ENCODE results near the gene CCNDBP1.

Gene CCNDBP1

GRCh38 chr15:43204016-43204901 is 19.1 kb downstream of the CCNDBP1 start:
- Histone ChIP-seq H3K9ac (ENCODE audit: low read depth, low read length) (no peak overlapping the region), H3K4me1 (ENCODE audit: insufficient read depth, low read length) (no peaks in the 10 kb centered on the region; the same call in 1 of the 2 replicates), H3K9me3 (ENCODE audit: control insufficient read depth, insufficient read depth, low read length) (no peaks in the 10 kb centered on the region), H3K36me3 (ENCODE audit: insufficient read depth, low read length) (no peaks in the 10 kb centered on the region)

- Histone ChIP-seq H3K9ac (ENCODE audit: low read depth, low read length) (no peak overlapping the region), H3K9me3 (ENCODE audit: control insufficient read depth, insufficient read depth, low read length) (no peaks in the 10 kb centered on the region), H3K4me1 (ENCODE audit: insufficient read depth, low read length) (no peaks in the 10 kb centered on the region; the same call in 1 of the 2 replicates), H3K36me3 (ENCODE audit: insufficient read depth, low read length) (no peaks in the 10 kb centered on the region)
These were observed 20.9 kb downstream of the CCNDBP1 start for GRCh38 chr15:43206054-43206453.

- no peaks in the 10 kb centered on the region for H3K9me3 ChIP-seq (ENCODE audit: control insufficient read depth, insufficient read depth, low read length)
- H3K4me1 ChIP-seq (ENCODE audit: insufficient read depth, low read length): no peaks in the 10 kb centered on the region; the same call in 1 of the 2 replicates
- no peak overlapping the region for H3K9ac ChIP-seq (ENCODE audit: low read depth, low read length)
- H3K36me3 ChIP-seq (ENCODE audit: insufficient read depth, low read length): no peaks in the 10 kb centered on the region
These were observed 21.8 kb downstream of the CCNDBP1 start for GRCh38 chr15:43207024-43207423.

GRCh38 chr15:43208052-43209002 is 23.1 kb downstream of the CCNDBP1 start:
- H3K9me3 ChIP-seq (ENCODE audit: control insufficient read depth, insufficient read depth, low read length): no peaks in the 10 kb centered on the region
- H3K4me1 ChIP-seq (ENCODE audit: insufficient read depth, low read length): no peaks in the 10 kb centered on the region; the same call in 1 of the 2 replicates
- no peak overlapping the region for H3K9ac ChIP-seq (ENCODE audit: low read depth, low read length)
- no peaks in the 10 kb centered on the region for H3K36me3 ChIP-seq (ENCODE audit: insufficient read depth, low read length)

GRCh38 chr15:43209059-43209824 is 24.0 kb downstream of the CCNDBP1 start:
- Histone ChIP-seq H3K9me3 (ENCODE audit: control insufficient read depth, insufficient read depth, low read length) (no peaks in the 10 kb centered on the region), H3K9ac (ENCODE audit: low read depth, low read length) (no peak overlapping the region), H3K36me3 (ENCODE audit: insufficient read depth, low read length) (no peaks in the 10 kb centered on the region), H3K4me1 (ENCODE audit: insufficient read depth, low read length) (no peaks in the 10 kb centered on the region; the same call in 1 of the 2 replicates)

GRCh38 chr15:43210172-43210745 is 25.1 kb downstream of the CCNDBP1 start:
- Histone ChIP-seq H3K9ac (ENCODE audit: low read depth, low read length) (no peak overlapping the region), H3K9me3 (ENCODE audit: control insufficient read depth, insufficient read depth, low read length) (no peaks in the 10 kb centered on the region), H3K36me3 (ENCODE audit: insufficient read depth, low read length) (no peaks in the 10 kb centered on the region), H3K4me1 (ENCODE audit: insufficient read depth, low read length) (no peaks in the 10 kb centered on the region)

GRCh38 chr15:43210807-43211206 is 25.6 kb downstream of the CCNDBP1 start:
- Histone ChIP-seq H3K9ac (ENCODE audit: low read depth, low read length) (no peak overlapping the region), H3K9me3 (ENCODE audit: control insufficient read depth, insufficient read depth, low read length) (no peaks in the 10 kb centered on the region), H3K36me3 (ENCODE audit: insufficient read depth, low read length) (no peaks in the 10 kb centered on the region), H3K4me1 (ENCODE audit: insufficient read depth, low read length) (no peaks in the 10 kb centered on the region)

- H3K36me3 ChIP-seq (ENCODE audit: insufficient read depth, low read length): no peaks in the 10 kb centered on the region
- H3K9me3 ChIP-seq (ENCODE audit: control insufficient read depth, insufficient read depth, low read length): no peaks in the 10 kb centered on the region
- H3K4me1 ChIP-seq (ENCODE audit: insufficient read depth, low read length): no peaks in the 10 kb centered on the region
- no peak overlapping the region for H3K9ac ChIP-seq (ENCODE audit: low read depth, low read length)
These were observed 26.1 kb downstream of the CCNDBP1 start for GRCh38 chr15:43211224-43211735.

- H3K36me3 ChIP-seq (ENCODE audit: insufficient read depth, low read length): no peaks in the 10 kb centered on the region
- H3K9ac ChIP-seq (ENCODE audit: low read depth, low read length): no peak overlapping the region
- no peaks in the 10 kb centered on the region for H3K4me1 ChIP-seq (ENCODE audit: insufficient read depth, low read length)
- H3K9me3 ChIP-seq (ENCODE audit: control insufficient read depth, insufficient read depth, low read length): no peaks in the 10 kb centered on the region
These were observed 27.1 kb downstream of the CCNDBP1 start for GRCh38 chr15:43212299-43212698.

GRCh38 chr15:43212951-43213350 is 27.7 kb downstream of the CCNDBP1 start:
- Histone ChIP-seq H3K9ac (ENCODE audit: low read depth, low read length) (no peak overlapping the region), H3K9me3 (ENCODE audit: control insufficient read depth, insufficient read depth, low read length) (no peaks in the 10 kb centered on the region), H3K36me3 (ENCODE audit: insufficient read depth, low read length) (no peaks in the 10 kb centered on the region), H3K4me1 (ENCODE audit: insufficient read depth, low read length) (no peaks in the 10 kb centered on the region)

GRCh38 chr15:43213466-43213865 is 28.3 kb downstream of the CCNDBP1 start:
- H3K9me3 ChIP-seq (ENCODE audit: control insufficient read depth, insufficient read depth, low read length): no peaks in the 10 kb centered on the region
- H3K9ac ChIP-seq (ENCODE audit: low read depth, low read length): no peak overlapping the region

GRCh38 chr15:43214169-43214568 is 29.0 kb downstream of the CCNDBP1 start:
- H3K36me3 ChIP-seq (ENCODE audit: insufficient read depth, low read length): no peaks in the 10 kb centered on the region
- no peaks in the 10 kb centered on the region for H3K4me1 ChIP-seq (ENCODE audit: insufficient read depth, low read length)
- no peak overlapping the region for H3K9ac ChIP-seq (ENCODE audit: low read depth, low read length)

More at GRCh38 chr15:43213466-43213865, 28.3 kb downstream of the CCNDBP1 start:
- Histone ChIP-seq H3K4me1 (ENCODE audit: insufficient read depth, low read length) (no peaks in the 10 kb centered on the region), H3K36me3 (ENCODE audit: insufficient read depth, low read length) (no peaks in the 10 kb centered on the region)

GRCh38 chr15:43214592-43215295 is 29.5 kb downstream of the CCNDBP1 start:
- H3K4me1 ChIP-seq (ENCODE audit: insufficient read depth, low read length): no peaks in the 10 kb centered on the region
- no peak overlapping the region for H3K9ac ChIP-seq (ENCODE audit: low read depth, low read length)
- no peaks in the 10 kb centered on the region for H3K36me3 ChIP-seq (ENCODE audit: insufficient read depth, low read length)
- H3K9me3 ChIP-seq (ENCODE audit: control insufficient read depth, insufficient read depth, low read length): no peaks in the 10 kb centered on the region

More at GRCh38 chr15:43214169-43214568, 29.0 kb downstream of the CCNDBP1 start:
- no peaks in the 10 kb centered on the region for H3K9me3 ChIP-seq (ENCODE audit: control insufficient read depth, insufficient read depth, low read length)
